Fibroblast of the aortic adventitia (primary cell): ENCODE measurements around the gene SH3PXD2A. TPM values are rescaled to one million over a fixed set of nuclear protein-coding genes. Genes with fewer than 3 reads are reported as not detected.

ENCODE experiments used
- DNase-seq: peaks from one replicate; pipeline ENCODE4 v3.0.0-alpha.2; 2010; ENCODE audit warnings: low read depth
- H3K4me3 ChIP-seq: 2 replicates; pipeline ENCODE4 v1.5.1; 2011; ENCODE audit warnings: low read depth, mild to moderate bottlenecking, control low read depth, low read length, moderate library complexity
- CTCF ChIP-seq: IDR thresholded peaks from 2 replicates; pipeline ENCODE4 v1.5.1; 2011; ENCODE audit warnings: mild to moderate bottlenecking, low read length, control low read depth, inconsistent platforms; ENCODE audit not compliant: insufficient read depth
- total RNA-seq: library from RNA; depleted of rRNA; stranded (reverse); fragments of >200 nt; gene quantifications from 2 replicates; pipeline ENCODE4 v1.2.3, GENCODE V29; 2012; ENCODE audit warnings: low replicate concordance

Gene SH3PXD2A
- total RNA-seq, 1 donor, result 20.4 TPM

GRCh38 chr10:103605359-103606096 is 249.8 kb downstream of the SH3PXD2A start:
- DNase-seq, result peak; percentile 83
- TF ChIP-seq CTCF, result peak; percentile 94
- H3K4me3 ChIP-seq, result no peak overlapping the region

GRCh38 chr10:103603382-103603781 is 252.0 kb downstream of the SH3PXD2A start:
- DNase-seq, result no peak
- TF ChIP-seq CTCF, result no peak
- H3K4me3 ChIP-seq, result no peak overlapping the region

- DNase-seq, result no peak
- TF ChIP-seq CTCF, result no peak
- no peak overlapping the region for H3K4me3 ChIP-seq
Observed at GRCh38 chr10:103602852-103603155, 252.6 kb downstream of the SH3PXD2A start.

DNA sequence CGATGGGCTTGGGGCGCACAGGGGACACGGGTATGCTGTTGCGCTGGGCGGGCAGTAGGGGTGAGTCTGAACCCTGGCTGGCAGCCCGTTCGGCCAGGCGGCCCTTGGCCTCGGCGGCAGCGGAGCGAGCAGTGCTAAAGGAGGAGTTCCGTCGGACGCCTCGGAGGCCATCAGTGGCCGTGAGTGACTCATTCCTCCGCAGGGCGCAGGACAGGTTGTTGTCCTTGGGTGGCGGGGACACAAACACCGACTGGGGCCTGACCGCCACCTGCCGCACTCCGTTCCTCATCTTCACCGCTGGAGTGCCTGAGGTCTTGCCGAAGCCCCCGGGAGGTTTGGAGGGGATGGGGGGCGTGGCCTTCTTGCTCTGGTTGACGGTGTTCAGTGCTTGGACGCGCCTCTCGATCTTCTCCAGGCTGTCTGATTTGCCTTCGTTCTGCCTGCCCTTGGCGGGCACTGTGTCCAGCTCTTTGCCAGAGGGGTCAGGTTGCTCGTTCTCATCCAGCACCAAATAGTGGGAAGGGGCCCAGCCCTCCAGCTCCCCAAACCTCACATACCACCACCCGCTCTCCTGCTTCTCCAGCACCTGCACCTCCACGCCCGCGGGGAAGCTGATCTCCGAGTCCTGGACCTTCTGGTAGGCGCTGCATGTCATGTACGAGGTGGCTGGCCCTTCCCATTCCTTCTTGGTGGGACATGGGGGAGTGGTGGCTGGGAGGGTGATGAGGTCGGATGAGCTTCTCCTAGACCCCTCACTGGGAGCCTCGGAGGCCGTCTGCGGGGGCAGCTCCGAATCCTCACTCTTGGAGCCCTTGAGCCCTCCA is 253.1 kb downstream of the SH3PXD2A start:
- DNase-seq, result no peak

GRCh38 chr10:103600956-103601569 is 254.3 kb downstream of the SH3PXD2A start:
- H3K4me3 ChIP-seq, result no peak overlapping the region
- no peak for TF ChIP-seq CTCF
- DNase-seq, result no peak

More for the DNA sequence above, 253.1 kb downstream of the SH3PXD2A start:
- TF ChIP-seq CTCF, result no peak
- H3K4me3 ChIP-seq, result no peak overlapping the region

GRCh38 chr10:103600325-103600724 is 255.1 kb downstream of the SH3PXD2A start:
- H3K4me3 ChIP-seq, result no peak overlapping the region
- DNase-seq, result no peak
- TF ChIP-seq CTCF, result no peak
